GM10847 (cell line): ENCODE results near the gene ACP1.

Source experiments
- POLR2A ChIP-seq: IDR thresholded peaks from 2 replicates; pipeline ENCODE4 v1.6.1; 2011; ENCODE audit not compliant: insufficient read length; ENCODE audit errors: extremely low read depth

The ACP1 gene

GRCh38 chr2:284896-285492, 20.2 kb downstream of the ACP1 start:
- TF ChIP-seq POLR2A, result no peak

GRCh38 chr2:285531-285930, 20.8 kb downstream of the ACP1 start:
- TF ChIP-seq POLR2A, result no peak

DNA sequence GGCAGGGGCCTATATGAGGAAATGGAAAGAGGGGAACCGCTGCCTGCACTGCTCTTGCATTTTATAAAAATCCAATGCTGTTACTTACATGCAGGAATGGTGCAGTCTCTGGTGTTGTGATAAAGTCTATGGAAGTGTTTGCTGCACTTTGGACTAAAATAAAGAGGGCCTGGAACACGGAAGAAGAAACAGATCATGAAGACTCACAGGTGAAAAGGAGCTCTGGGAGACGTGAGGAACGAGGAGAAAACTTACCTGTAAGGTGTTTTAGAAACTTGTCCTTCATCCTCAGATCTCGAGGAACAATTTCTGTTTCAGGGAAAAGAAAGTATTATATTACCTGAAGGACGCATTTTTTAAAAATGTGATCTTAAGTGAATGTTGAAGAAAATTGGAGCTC, 21.3 kb downstream of the ACP1 start:
- TF ChIP-seq POLR2A, result no peak

DNA sequence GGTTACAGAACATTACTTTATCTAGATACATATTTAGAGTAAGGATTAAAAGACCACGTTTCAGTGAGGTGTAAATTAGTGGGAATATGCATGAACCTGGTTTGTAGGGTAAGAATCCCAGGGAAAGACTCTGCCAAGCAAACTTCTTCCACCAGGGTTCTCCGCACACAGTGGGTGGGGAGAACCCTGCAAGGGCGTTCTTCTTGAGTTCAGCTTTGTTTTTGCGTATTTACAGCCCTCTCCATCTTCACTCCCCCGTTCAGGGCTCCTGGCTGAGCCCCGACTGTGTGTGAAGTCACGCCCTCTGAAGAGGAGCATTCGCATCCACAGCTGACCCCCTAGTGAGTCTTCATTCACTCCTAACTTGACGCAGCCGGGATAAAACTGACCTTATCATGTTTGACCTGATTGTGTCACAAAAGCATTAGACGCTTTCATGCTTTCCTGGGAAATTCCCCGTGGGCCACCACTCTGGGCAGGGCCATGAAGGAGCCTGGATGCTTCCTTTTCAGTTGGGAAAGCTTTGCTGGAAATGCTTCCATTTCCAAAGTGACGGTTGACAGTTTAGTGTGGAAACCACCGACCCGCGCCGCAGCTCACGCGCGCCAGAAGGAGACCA, 22.1 kb downstream of the ACP1 start:
- TF ChIP-seq POLR2A, result no peak

DNA sequence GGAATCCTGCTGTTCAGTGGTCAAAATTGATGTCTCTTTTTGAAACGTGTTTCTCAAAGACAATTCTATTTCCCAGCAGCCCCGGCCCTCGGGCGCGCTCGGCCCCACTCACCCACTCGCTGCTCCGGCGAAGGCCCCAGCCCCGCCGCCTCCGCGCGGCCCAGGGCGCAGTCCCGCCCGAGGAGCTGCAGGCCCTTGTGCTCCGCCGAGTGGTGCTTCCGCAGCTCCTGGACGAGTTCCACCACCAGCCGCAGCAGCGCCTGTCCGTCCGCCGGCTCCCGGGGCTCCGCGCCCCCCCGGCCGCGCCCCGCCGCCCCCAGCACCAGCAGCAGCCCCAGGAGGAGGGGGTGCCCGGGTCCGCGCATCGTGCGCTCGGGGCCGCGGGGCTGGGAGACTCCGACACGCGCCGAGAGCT, 22.7 kb downstream of the ACP1 start:
- no peak for TF ChIP-seq POLR2A

DNA sequence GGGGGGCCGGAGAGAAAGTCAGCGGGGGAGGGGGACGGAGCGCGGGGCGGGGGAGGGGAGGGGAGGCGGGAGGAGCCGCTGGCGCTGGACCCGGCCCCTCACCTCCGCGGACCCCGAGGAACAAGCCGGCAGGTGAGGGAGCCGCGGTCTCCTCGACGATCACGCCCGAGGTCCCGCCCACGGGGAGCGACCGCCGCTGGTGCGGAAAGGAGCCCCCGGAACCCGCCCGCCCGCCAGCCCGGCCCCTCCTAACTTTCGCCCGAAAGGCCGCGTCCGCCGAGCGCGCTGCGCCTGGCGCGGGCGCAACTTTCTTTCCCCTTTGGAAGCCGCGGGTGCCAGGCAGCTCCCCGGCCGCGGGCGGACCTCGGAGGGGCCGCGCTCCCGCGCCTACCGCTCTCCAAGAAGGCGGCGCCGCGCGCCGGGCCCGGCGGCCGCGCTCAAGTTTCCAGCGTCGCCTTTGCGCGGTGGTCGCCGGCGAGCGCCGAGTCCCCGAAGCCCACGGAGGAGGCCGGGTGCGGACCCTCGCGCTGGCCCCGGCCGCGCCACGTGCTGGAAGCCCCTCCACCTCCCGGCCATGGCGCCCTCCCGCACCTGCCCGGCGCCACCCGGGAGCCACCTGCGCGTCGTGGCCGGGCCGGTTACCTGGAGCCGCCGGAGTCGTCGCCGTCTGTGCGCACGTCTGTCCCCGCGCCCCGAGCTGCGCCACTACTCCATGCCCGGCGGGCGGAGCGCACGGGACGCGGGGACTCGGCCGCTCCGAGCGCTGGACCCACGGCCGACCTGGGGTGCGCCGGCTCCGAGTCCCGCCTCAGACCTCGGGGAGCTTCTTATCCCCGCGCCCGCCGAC, 23.4 kb downstream of the ACP1 start, which contains the start of gene ALKAL2:
Gene ALKAL2, minus strand, starts transcription at position 181 of the 847 bp plus-strand sequence. CDS start 256 bp downstream, outside the sequence.
- TF ChIP-seq POLR2A, result no peak

GRCh38 chr2:288758-289361, 24.1 kb downstream of the ACP1 start:
- no peak for TF ChIP-seq POLR2A

DNA sequence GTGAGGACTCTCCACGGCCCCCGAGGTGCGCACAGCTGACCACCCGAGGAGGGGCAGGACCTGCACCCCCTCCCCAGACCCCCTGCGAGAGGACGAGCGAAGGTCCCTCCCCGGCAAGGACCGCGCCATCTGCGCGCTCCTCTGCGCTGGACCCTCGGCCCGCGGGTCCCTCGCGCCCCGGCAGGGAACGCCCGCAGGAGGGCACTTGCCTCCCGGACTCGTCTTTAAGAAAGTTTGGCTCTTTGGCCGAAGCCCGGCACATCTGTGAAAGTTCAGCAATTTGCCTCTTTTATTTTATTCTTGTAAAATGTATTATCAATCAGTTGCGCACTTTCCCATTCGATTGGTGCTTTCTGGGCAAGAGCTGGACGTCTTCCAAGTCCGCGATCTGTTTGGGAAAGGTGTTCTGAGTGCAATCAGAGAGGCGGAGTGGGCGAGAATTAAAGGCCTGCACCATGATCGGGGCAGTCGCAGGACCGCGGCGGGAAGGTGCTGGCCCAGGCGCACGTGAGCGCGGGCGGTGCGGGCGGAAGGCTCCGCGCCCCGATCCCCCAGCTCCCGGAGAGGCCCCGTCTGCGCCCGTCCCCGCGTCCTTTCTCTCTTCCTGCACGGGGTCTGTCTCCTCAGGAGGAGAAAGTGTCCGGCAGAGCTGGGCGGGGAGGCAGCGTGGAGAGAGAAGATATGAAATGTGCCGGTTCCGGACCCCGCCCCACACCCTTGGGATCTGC, 24.8 kb downstream of the ACP1 start:
- TF ChIP-seq POLR2A, result no peak

- TF ChIP-seq POLR2A, result no peak
Observed at GRCh38 chr2:290090-290722, 25.5 kb downstream of the ACP1 start.

DNA sequence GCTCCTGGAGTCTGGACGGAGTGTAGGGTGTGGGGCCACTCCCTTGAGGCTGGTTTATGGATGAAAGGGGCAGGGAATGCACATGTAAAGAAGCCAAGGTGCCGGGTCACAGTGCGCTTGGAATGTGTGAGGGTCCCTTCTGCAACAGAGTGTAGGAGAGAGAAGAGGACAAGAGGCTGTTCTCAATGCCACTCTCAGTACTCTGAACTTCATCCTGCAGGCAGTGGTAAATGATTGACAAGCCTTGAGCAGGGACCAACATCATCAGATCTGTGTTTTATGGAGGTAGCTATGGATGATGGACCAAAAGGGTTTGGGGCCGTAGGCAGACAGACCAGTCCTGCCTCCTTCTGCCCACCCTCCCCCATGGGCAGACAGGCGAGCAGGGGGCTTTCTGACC, 30.3 kb downstream of the ACP1 start:
- TF ChIP-seq POLR2A, result no peak

GRCh38 chr2:296354-296753, 31.6 kb downstream of the ACP1 start:
- TF ChIP-seq POLR2A, result no peak

GRCh38 chr2:305366-305765, 40.6 kb downstream of the ACP1 start:
- no peak for TF ChIP-seq POLR2A

GRCh38 chr2:309148-309953, 44.6 kb downstream of the ACP1 start:
- no peak for TF ChIP-seq POLR2A
